Stimulated activated naive CD8-positive, alpha-beta T cell treated with anti-CD3 and anti-CD28 coated beads, Interleukin-15, Interleukin-2, amounts not matched to agents 100 ng/mL and 50 ng/mL, for 24 hours (primary cell): Measurements from ENCODE around the gene ADCY5.

Experiments used
- H3K27ac Mint-ChIP-seq: one replicate; pipeline ENCODE4 v1.8.0; 2021; ENCODE audit warnings: mild to moderate bottlenecking, mixed read lengths
- H3K27me3 Mint-ChIP-seq: one replicate; pipeline ENCODE4 v1.8.0; 2021; ENCODE audit warnings: mixed read lengths
- H3K36me3 Mint-ChIP-seq: one replicate; pipeline ENCODE4 v1.8.0; 2021; ENCODE audit warnings: low read depth, mixed read lengths
- H3K4me1 Mint-ChIP-seq: one replicate; pipeline ENCODE4 v1.8.0; 2021; ENCODE audit warnings: low read depth, mixed read lengths
- H3K4me3 Mint-ChIP-seq: one replicate; pipeline ENCODE4 v1.8.0; 2021; ENCODE audit warnings: mild to moderate bottlenecking, mixed read lengths
- H3K9me3 Mint-ChIP-seq: one replicate; pipeline ENCODE4 v1.8.0; 2021; ENCODE audit warnings: mixed read lengths

Gene ADCY5

DNA sequence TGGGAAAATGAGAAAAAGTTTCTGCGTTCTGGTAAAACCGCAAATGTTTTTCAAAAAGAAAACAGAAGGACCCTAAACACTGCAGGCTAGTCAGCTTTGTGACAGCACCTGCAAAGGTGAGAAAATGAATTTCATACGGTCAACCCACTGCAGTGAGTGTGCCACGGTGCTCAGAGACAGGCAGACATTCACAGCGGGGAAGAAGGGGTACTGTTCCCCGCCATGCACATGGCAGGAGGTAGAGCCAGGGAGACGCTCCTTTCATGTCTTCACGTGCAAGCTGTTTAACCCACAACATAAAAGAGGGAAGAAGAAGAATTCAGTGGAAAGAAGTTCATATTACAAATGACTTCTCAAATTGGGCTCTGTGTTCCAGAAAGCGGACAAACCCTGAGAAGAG lies 137.7 kb downstream of the ADCY5 start:
- Mint-ChIP-seq H3K27me3 (peaks cover 6% of the 10 kb centered on the region), H3K4me1 (no peaks in the 10 kb centered on the region), H3K36me3 (no peaks in the 10 kb centered on the region), H3K4me3 (no peak overlapping the region), H3K27ac (no peak overlapping the region), H3K9me3 (no peaks in the 10 kb centered on the region)

DNA sequence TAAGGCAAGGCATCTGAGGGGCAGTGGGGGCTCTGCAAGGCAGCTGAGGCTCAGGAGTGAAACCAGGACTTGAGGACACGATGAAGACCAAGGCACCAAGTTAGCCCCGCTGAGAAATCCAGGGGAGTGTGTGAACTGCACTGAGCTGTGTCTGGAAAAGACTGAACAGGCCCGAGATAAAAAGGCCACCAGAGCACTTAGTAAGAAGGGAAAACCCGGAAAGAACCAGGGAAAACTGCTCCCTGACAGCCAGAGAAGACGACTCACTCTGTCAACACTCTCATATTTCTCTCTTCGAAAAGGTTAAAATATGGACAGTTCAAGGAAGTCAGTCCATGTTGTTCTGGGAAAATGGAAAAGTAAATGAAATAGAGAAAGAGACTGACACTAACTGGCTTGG lies 138.1 kb downstream of the ADCY5 start:
- H3K4me3 Mint-ChIP-seq = no peak overlapping the region
- no peaks in the 10 kb centered on the region for H3K9me3 Mint-ChIP-seq
- no peaks in the 10 kb centered on the region for H3K4me1 Mint-ChIP-seq
- no peaks in the 10 kb centered on the region for H3K36me3 Mint-ChIP-seq
- peaks cover 6% of the 10 kb centered on the region for H3K27me3 Mint-ChIP-seq
- no peak overlapping the region for H3K27ac Mint-ChIP-seq

DNA sequence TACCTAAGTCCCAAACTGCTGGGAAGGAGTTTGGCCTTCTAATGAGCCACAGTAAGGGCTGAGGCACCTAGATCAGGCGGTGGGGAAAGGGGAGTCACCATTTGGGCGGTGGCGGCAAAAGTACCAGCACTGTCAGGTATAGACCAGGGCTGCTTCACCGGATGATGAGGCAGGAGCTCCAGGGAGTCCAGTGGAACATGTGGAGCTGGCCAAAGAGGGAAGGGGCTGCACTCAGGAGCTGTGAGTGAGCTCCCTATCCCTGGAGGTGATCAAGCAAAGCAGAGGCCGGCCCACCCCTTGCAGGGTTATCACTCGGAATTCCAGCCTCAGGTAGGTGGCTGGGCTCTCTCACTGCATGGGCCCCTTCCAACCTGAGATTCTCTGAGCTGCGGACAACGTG lies 138.7 kb downstream of the ADCY5 start:
- no peaks in the 10 kb centered on the region for H3K9me3 Mint-ChIP-seq
- no peaks in the 10 kb centered on the region for H3K4me1 Mint-ChIP-seq
- no peak overlapping the region for H3K4me3 Mint-ChIP-seq
- no peaks in the 10 kb centered on the region for H3K36me3 Mint-ChIP-seq
- no peak overlapping the region for H3K27ac Mint-ChIP-seq
- H3K27me3 Mint-ChIP-seq = peaks cover 5% of the 10 kb centered on the region

DNA sequence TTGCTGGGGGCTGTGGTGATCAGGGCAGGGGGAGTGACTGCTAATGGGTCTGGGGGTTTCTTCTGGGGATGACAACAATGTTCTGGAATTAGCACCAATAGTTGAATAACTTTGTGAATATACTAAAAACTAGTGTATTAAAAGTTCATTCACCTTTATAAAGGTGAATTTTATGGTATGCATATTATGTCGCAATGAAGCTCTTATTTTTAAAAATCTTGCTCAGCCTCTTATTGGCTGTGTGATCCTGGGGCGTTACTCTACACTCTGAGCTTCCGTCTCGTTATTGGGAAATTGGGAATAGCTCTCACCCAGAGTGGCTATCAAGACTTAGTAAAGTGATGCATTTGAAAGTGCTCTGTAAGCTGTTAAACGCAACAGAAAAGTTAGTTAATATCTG lies 141.8 kb downstream of the ADCY5 start:
- Mint-ChIP-seq H3K4me1 (no peaks in the 10 kb centered on the region), H3K9me3 (no peaks in the 10 kb centered on the region), H3K27me3 (no peaks in the 10 kb centered on the region), H3K36me3 (no peaks in the 10 kb centered on the region), H3K4me3 (no peak overlapping the region), H3K27ac (no peak overlapping the region)

DNA sequence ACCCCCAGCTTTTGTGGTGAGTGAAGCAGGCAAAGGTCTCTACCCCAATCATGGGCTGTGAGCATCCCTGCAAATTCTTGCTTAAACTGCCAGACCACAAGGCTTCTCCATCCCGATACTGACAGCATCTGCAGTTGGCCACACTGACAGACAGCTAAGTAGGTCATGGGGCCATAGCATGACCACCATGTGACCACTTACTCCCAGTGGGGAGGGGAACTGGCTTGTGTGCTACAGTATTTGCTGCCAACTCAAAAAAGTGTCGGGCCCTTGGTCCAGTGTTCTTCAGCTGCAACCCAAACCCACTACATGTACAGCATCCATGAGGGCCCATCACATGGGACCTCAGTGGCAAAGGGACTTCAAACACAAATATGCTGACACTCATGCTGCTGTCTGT lies 143.7 kb downstream of the ADCY5 start:
- no peaks in the 10 kb centered on the region for H3K9me3 Mint-ChIP-seq
- H3K27ac Mint-ChIP-seq = no peak overlapping the region
- H3K4me1 Mint-ChIP-seq = no peaks in the 10 kb centered on the region
- no peaks in the 10 kb centered on the region for H3K36me3 Mint-ChIP-seq
- no peaks in the 10 kb centered on the region for H3K27me3 Mint-ChIP-seq
- no peak overlapping the region for H3K4me3 Mint-ChIP-seq

DNA sequence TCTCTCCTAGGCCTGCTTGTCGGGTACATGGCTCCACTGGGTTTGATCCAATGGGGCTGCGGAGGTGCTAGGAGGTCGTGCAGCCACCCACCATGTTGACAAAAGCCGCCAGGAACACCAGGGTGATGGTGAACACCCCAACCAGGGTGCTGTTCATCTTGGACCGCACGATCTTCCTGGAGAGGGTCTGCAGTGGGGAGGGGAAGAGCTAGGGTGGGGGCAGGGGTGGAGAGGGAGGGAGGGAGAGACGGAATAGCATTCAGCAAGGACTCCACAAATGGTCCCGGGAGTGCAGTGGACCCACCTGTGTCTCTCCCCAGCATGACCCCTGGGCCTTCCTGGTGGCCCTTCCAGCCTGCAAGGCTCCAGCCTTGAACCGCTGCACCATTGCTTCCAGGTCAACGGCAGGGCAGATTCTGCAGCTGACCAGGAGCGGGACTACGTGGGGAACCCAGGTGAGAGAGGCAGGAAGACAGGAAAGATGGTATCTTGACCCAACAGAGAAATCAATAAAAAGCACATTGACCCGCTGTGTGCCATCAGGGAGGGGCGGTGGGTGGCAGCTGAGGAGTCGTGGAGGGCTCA lies 144.8 kb downstream of the ADCY5 start:
- no peaks in the 10 kb centered on the region for H3K4me1 Mint-ChIP-seq
- no peak overlapping the region for H3K27ac Mint-ChIP-seq
- no peak overlapping the region for H3K4me3 Mint-ChIP-seq
- H3K9me3 Mint-ChIP-seq = no peaks in the 10 kb centered on the region
- H3K27me3 Mint-ChIP-seq = no peaks in the 10 kb centered on the region
- no peaks in the 10 kb centered on the region for H3K36me3 Mint-ChIP-seq

DNA sequence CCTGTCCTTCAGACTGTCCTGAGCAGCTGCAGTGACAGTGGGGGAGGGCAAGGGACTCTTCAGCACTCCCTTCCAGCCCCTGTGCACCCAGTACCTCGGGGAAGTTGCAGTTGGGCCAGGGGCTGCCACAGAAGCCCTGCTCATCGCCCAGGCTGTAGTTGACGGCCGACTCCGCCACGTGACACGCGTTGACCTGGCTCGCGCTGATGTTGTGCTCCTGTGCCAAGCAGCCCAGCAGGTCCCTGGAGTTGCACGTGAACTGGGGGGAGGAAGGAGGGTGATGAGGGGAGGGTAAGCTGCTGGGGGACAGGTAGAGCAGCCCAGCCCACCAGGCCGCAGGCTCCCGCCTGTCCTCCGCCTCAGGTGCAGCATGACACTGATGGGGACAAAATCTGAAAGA lies 145.9 kb downstream of the ADCY5 start:
- Mint-ChIP-seq H3K27me3 (no peaks in the 10 kb centered on the region), H3K27ac (no peak overlapping the region), H3K9me3 (no peaks in the 10 kb centered on the region), H3K36me3 (no peaks in the 10 kb centered on the region), H3K4me1 (no peaks in the 10 kb centered on the region), H3K4me3 (no peak overlapping the region)

DNA sequence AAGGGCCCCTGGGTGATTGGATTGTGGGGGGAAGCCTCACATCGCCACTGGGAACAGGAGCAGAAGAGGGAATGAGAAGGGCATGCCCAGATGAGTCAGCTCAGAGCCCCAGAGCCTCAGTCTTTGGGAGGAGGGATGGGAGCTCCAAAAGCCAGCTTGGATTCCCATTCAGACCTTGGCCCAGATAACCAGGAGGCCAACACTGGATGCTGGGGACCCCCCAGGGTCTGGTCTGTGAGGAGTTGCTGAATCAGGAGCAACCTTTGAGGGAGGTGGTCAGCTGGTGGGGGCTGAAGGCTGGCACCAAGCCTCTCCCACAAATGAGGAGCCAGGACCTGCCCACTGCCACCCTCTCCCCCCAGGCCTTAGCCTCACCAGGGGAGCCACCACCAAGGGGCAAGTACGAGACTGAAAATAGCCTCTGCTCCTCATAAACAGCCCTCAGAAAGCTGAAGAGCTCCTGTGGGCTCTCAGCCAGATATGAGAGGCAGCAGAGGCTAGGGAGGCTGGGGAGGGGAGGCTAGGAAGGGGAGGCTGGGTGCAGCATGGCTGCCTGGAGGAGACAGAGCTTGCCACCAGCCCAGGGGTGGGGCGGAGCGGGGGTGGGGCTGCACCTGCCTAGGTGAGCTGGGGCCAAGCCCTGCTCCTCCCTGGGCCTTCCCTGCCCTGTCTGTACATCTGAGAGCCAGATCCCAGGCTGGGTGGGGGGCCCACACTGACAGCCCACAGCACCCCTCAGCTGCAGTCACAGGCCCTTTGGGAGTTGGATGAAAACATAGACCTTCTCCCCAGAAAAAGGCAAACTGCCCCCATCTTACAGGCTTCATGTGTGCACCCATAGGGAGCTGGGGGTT lies 147.3 kb downstream of the ADCY5 start:
- Mint-ChIP-seq H3K36me3 (no peaks in the 10 kb centered on the region), H3K4me3 (no peak overlapping the region), H3K27me3 (no peaks in the 10 kb centered on the region), H3K4me1 (no peaks in the 10 kb centered on the region), H3K27ac (no peak overlapping the region), H3K9me3 (no peaks in the 10 kb centered on the region)

DNA sequence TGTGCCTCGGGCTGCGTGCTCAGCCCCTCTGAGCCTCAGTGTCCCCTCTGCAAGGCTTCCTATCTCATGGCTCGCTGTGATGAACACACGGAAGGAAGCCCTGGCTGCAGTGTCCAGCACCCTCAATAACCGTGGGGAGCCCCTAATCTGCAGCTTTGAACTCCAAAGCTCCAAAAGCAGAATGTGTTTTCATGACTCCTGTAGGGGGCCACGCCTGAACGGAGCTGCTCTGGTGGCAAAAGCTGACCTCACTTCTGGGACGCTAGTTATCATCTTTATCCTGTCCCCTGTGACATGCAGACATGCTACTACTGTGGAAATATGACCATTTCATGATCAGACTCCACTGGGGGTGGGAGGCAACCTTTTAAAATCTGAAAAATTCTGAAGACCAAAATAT lies 148.3 kb downstream of the ADCY5 start:
- H3K4me1 Mint-ChIP-seq = no peaks in the 10 kb centered on the region
- H3K9me3 Mint-ChIP-seq = no peaks in the 10 kb centered on the region
- H3K36me3 Mint-ChIP-seq = no peaks in the 10 kb centered on the region
- no peak overlapping the region for H3K4me3 Mint-ChIP-seq
- no peaks in the 10 kb centered on the region for H3K27me3 Mint-ChIP-seq
- H3K27ac Mint-ChIP-seq = no peak overlapping the region

DNA sequence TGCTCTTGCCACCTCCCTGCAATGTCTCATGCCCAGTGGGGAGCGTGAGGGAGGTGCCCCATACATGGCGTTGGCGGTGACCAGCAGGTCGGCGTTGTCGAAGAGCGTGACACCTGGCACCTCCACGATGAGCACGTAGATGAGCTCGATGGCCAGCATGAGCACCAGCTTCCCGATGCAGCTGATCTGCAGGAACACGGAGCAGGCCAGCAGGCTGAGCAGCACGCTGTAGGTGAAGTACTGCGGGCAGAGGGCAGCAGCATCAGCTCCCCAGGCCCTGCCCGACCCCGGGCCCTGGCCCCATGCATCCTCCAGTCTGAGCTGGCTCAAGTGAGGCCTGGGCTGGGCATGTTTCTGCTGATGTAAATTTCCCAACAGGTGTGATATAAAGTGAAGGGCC lies 148.8 kb downstream of the ADCY5 start:
- no peaks in the 10 kb centered on the region for H3K27me3 Mint-ChIP-seq
- no peaks in the 10 kb centered on the region for H3K4me1 Mint-ChIP-seq
- no peaks in the 10 kb centered on the region for H3K9me3 Mint-ChIP-seq
- H3K27ac Mint-ChIP-seq = no peak overlapping the region
- H3K4me3 Mint-ChIP-seq = no peak overlapping the region
- no peaks in the 10 kb centered on the region for H3K36me3 Mint-ChIP-seq

DNA sequence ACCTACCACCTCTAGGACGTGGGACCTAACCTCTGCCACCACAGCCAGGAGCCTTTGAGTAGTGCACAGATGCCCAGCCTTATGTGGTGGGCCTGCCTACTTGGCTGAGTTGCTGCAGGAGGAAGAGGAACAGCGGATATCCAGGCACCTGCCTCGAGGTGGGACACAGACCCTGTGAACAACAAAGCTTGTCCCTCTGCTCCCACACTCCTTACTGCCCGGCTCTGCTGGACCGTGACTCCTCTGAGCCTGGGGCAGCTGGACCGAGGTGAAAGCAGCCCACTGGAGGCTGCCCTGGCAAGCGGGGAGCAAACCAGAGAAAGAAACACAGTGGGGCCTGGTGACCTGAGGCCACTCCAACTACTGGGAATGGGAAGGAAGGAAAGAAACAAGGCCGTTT lies 149.3 kb downstream of the ADCY5 start:
- Mint-ChIP-seq H3K4me3 (no peak overlapping the region), H3K4me1 (no peaks in the 10 kb centered on the region), H3K36me3 (no peaks in the 10 kb centered on the region), H3K27me3 (no peaks in the 10 kb centered on the region), H3K27ac (no peak overlapping the region), H3K9me3 (no peaks in the 10 kb centered on the region)

DNA sequence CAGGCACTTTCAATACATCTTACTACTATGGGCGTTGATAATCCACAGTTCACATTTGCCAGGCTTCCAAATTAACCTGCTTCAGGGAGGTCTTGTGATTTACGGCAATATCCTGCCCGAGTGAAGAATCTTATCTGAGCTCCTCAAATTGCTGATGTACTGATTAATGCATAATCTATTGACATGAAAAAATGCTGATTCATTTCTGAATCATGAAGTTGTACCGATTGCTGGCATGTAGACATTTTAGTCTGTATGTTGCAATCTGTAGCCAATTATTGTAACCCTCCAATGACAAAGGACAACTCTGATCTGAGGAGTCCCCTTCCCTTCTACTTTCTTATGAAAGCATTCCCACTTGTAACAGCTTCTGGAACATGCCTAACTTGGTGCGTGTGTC lies 150.0 kb downstream of the ADCY5 start:
- no peaks in the 10 kb centered on the region for H3K4me1 Mint-ChIP-seq
- H3K27me3 Mint-ChIP-seq = no peaks in the 10 kb centered on the region
- no peaks in the 10 kb centered on the region for H3K9me3 Mint-ChIP-seq
- no peak overlapping the region for H3K27ac Mint-ChIP-seq
- H3K36me3 Mint-ChIP-seq = no peaks in the 10 kb centered on the region
- H3K4me3 Mint-ChIP-seq = no peak overlapping the region

DNA sequence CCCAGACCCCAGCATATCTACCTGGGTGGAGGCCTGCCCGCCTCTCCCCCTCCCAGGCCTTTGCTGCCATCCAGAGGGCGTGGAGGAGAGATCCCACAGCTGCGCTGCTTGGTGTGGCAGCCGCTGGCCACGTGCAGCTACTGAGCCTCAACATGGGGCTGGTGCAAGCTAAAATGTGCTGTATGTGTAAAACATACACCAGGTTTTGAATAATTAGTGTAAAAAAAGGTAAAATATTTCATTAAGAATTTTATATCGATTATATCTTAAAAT lies 151.3 kb downstream of the ADCY5 start:
- no peaks in the 10 kb centered on the region for H3K4me1 Mint-ChIP-seq
- no peak overlapping the region for H3K4me3 Mint-ChIP-seq
- no peaks in the 10 kb centered on the region for H3K9me3 Mint-ChIP-seq
- H3K36me3 Mint-ChIP-seq = no peaks in the 10 kb centered on the region
- H3K27me3 Mint-ChIP-seq = no peaks in the 10 kb centered on the region
- H3K27ac Mint-ChIP-seq = no peak overlapping the region

DNA sequence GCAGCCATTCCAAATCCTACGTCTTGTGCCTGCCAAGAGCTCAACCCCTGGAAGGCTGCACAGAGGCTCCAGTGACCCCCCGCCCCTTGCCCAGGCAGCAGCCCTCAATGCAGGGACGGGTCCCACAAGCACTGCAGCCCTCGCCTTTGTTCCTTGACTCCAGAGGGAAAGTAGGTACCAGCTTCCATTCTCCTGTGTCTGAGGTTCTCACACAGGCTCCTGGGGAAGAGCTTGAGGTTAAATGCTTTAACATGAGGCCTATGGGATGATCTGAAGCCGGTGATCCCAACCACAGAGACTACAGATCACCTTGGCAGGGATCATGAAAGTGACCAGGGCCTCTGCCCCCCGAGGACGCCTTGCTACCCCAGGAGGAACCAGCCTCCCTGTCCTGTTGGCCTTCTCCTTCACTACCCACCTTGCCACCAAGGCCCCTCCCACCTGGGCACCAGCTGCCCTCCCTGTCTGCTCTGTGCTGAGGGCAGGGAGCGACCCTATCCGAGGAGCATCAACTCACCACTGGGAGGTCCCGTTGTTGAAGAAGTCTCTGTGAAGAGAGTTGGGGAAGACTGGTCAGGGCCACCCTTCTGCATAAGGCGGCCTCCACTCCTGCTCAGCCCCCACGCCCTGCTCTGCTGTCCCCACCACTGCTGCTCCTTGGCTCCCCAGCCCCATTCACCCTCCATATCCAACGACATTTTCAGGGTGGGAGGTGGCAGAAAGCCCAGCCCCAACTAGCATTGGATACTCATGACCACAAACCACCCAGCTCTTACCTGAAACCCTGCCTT lies 151.9 kb downstream of the ADCY5 start:
- H3K4me3 Mint-ChIP-seq = no peak overlapping the region
- H3K36me3 Mint-ChIP-seq = no peaks in the 10 kb centered on the region
- H3K27me3 Mint-ChIP-seq = no peaks in the 10 kb centered on the region
- H3K9me3 Mint-ChIP-seq = no peaks in the 10 kb centered on the region
- H3K4me1 Mint-ChIP-seq = no peaks in the 10 kb centered on the region
- no peak overlapping the region for H3K27ac Mint-ChIP-seq

DNA sequence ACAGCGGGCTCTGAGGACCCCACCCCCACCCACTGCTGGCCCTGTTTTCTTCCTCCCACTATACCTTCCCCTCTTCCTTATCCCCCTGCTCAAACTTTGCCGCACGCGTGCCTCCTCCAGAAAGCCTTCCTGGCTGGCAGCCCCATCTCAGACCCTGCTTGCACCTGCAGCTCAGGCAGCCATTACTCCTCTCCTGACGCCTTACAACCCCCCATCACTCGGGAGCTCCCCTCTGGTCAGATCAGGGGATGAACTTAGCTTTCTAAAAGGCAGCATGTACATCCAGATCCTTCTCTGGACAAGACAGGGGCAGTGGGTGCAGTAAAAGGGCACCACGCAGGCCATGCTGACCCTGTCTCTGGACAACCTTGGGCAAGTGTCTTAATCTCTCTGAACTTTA lies 152.6 kb downstream of the ADCY5 start:
- no peak overlapping the region for H3K4me3 Mint-ChIP-seq
- no peaks in the 10 kb centered on the region for H3K27me3 Mint-ChIP-seq
- no peak overlapping the region for H3K27ac Mint-ChIP-seq
- no peaks in the 10 kb centered on the region for H3K4me1 Mint-ChIP-seq
- no peaks in the 10 kb centered on the region for H3K9me3 Mint-ChIP-seq
- H3K36me3 Mint-ChIP-seq = no peaks in the 10 kb centered on the region

DNA sequence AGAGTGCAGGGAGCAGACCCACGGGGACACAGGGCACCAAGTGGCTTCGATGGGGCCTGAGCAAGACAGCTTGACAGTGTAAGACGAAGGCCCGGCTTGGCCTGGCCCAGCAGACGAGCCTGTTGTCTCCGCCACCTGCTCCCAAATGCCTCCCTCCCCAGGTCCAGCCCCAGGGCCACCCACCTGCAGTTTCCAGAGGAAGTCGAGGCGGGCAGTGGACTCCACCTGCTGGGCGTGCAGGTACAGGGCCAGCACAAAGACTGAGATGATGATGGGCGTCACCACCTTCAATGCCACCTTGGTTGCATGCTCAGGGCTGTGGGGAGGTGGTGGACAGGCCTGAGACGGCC lies 153.0 kb downstream of the ADCY5 start:
- H3K27ac Mint-ChIP-seq = no peak overlapping the region
- H3K36me3 Mint-ChIP-seq = no peaks in the 10 kb centered on the region
- H3K9me3 Mint-ChIP-seq = no peaks in the 10 kb centered on the region
- H3K4me3 Mint-ChIP-seq = no peak overlapping the region
- no peaks in the 10 kb centered on the region for H3K27me3 Mint-ChIP-seq
- H3K4me1 Mint-ChIP-seq = no peaks in the 10 kb centered on the region
